Activated CD8-positive, alpha-beta T cell treated with anti-CD3 and anti-CD28 coated beads for 36 hours (primary cell): ENCODE results near the gene MCTP2. TPM values are rescaled to one million over a fixed set of nuclear protein-coding genes. Genes with fewer than 3 reads are reported as not detected.
"Not testable (repeated sequence)": the region's sequence is repeated elsewhere in the genome, so short reads cannot be mapped to it uniquely, and the experiment has no call there.

Experiments used
- ATAC-seq: fragments of 200-7000 bp; cut with Tn5 transposase; one replicate; pipeline ENCODE4 v1.10.0; 2021; ENCODE audit warnings: mild to moderate bottlenecking, moderate library complexity
- CTCF ChIA-PET: fragments of 350-600 bp; sonication (Branson Sonifier 250); formaldehyde crosslinking; loops from one replicate; lab custom pipeline; 2021; ENCODE audit warnings: antibody characterized with exemption; lab: Charles Lee
- POLR2A ChIA-PET: fragments of 350-600 bp; sonication (Branson Sonifier 250); formaldehyde crosslinking; loops from one replicate; lab custom pipeline; 2021; ENCODE audit warnings: antibody characterized with exemption; lab: Charles Lee
- DNase-seq: peaks from one replicate; pipeline ENCODE4 v3.0.0-alpha.2; 2020
- H3K27ac Mint-ChIP-seq: one replicate; pipeline ENCODE4 v1.8.0; 2021; ENCODE audit warnings: mild to moderate bottlenecking, mixed read lengths
- H3K27me3 Mint-ChIP-seq: one replicate; pipeline ENCODE4 v1.8.0; 2021; ENCODE audit warnings: mixed read lengths
- H3K36me3 Mint-ChIP-seq: one replicate; pipeline ENCODE4 v1.8.0; 2021; ENCODE audit warnings: low read depth, mixed read lengths
- H3K4me1 Mint-ChIP-seq: one replicate; pipeline ENCODE4 v1.8.0; 2021; ENCODE audit warnings: low read depth, mixed read lengths
- H3K4me3 Mint-ChIP-seq: one replicate; pipeline ENCODE4 v1.8.0; 2021; ENCODE audit warnings: mild to moderate bottlenecking, moderate library complexity, mixed read lengths
- H3K9me3 Mint-ChIP-seq: one replicate; pipeline ENCODE4 v1.8.0; 2021; ENCODE audit warnings: mixed read lengths
- intact Hi-C: fragments of 100-400 bp; cut with micrococcal nuclease; formaldehyde crosslinking; loops from one replicate; pipeline ENCODE4 v1.10.0; 2022
- total RNA-seq, 2 experiments: library from RNA; stranded (reverse); gene quantifications; one replicate each; pipeline ENCODE4 v1.2.3, GENCODE V29; 2021
- TF ChIP-seq, protein P1 (sequence below): fragments of 200-600 bp; IDR thresholded peaks from one replicate; pipeline ENCODE4 v1.8.0; 2022; ENCODE audit warnings: antibody characterized with exemption, mild to moderate bottlenecking

MCTP2 gene
- total RNA-seq, 2 experiments from 2014 or later = 16.2 to 18.3 TPM

DNA sequence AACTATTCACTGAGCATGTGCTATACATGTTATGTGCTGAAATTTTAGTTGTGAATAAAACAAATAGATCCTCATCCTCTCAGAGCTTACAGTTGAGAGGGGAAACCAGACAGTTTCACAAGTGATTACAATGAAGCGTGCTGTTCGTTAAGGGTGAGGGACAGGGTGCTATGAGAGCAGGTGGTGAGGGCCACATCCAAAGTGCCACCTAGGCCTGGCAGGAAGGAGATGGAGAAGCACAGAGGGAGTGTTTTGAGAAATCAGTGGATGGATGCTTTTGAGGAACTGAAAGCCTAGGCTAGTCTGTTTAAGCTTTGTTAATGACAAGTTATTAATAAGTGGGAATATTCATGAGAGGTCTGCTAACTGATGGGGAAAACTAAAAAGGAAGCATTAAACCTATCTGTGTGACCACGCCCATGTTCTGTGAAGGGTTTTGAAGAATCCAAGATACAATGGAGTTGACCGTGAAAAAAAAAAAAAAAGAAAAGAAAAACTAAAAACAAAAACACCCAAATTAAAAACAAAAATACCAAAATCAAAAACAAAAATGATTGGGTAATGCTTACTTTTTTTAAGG is 7.3 kb downstream of the MCTP2 start:
- Mint-ChIP-seq H3K4me1 (peaks cover 60% of the 10 kb centered on the region), H3K27ac (peak overlapping the region; percentile 22), H3K9me3 (no peaks in the 10 kb centered on the region), H3K4me3 (no peak overlapping the region), H3K36me3 (peaks cover 3% of the 10 kb centered on the region), H3K27me3 (no peaks in the 10 kb centered on the region)
- ATAC-seq (peak; percentile 60), DNase-seq (no peak)
- POLR2A ChIA-PET = interaction anchor here (0.7 to 1.2 kb wide), 4 partner anchors 15 to 84 kb away, joined by 3 to 4 read pairs (median 4); no protein-coding TSS in a partner anchor
- TF ChIP-seq, protein P1, sequence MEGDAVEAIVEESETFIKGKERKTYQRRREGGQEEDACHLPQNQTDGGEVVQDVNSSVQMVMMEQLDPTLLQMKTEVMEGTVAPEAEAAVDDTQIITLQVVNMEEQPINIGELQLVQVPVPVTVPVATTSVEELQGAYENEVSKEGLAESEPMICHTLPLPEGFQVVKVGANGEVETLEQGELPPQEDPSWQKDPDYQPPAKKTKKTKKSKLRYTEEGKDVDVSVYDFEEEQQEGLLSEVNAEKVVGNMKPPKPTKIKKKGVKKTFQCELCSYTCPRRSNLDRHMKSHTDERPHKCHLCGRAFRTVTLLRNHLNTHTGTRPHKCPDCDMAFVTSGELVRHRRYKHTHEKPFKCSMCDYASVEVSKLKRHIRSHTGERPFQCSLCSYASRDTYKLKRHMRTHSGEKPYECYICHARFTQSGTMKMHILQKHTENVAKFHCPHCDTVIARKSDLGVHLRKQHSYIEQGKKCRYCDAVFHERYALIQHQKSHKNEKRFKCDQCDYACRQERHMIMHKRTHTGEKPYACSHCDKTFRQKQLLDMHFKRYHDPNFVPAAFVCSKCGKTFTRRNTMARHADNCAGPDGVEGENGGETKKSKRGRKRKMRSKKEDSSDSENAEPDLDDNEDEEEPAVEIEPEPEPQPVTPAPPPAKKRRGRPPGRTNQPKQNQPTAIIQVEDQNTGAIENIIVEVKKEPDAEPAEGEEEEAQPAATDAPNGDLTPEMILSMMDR = no peak
- intact Hi-C loops = no loop called here
- CTCF ChIA-PET = interaction anchor here (1.4 to 3.1 kb wide), 4 partner anchors 8 to 85 kb away, joined by 3 to 11 read pairs (median 6); partner anchors contain the start of gene MCTP2

DNA sequence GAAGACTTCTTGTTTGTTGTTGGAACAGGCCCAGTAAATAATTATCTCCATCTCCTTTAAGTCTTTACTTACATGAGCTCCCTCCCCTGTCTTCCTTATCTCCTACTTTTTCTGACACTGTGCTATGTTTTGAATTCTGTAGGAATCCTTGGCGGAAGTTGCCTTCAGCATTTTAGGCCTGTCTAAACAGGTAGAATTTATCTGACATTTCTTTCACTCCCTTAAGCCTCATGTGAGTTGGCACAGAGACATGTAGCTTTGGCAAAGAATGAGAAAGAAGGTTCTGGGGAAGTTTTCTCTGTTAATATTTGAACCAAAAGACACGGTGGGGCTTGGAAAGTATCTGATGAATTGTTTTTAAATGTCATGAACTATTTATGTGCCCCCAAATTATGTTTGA is 8.1 kb downstream of the MCTP2 start:
- peaks cover 51% of the 10 kb centered on the region for H3K4me1 Mint-ChIP-seq
- no peak overlapping the region for H3K4me3 Mint-ChIP-seq
- H3K27ac Mint-ChIP-seq = no peak overlapping the region
- H3K36me3 Mint-ChIP-seq = peaks cover 3% of the 10 kb centered on the region
- H3K27me3 Mint-ChIP-seq = no peaks in the 10 kb centered on the region
- intact Hi-C loops = no loop called here
- DNase-seq = no peak
- TF ChIP-seq, protein P1 = no peak
- ATAC-seq = no peak
- ChIA-PET CTCF (interaction anchor here (1.4 to 3.1 kb wide), 4 partner anchors 9 to 84 kb away, joined by 3 to 11 read pairs (median 6); partner anchors contain the start of gene MCTP2), POLR2A (interaction anchor here (0.9 kb wide), 1 partner anchor 24 kb away, joined by 3 read pairs; no protein-coding TSS in a partner anchor)
- H3K9me3 Mint-ChIP-seq = no peaks in the 10 kb centered on the region

DNA sequence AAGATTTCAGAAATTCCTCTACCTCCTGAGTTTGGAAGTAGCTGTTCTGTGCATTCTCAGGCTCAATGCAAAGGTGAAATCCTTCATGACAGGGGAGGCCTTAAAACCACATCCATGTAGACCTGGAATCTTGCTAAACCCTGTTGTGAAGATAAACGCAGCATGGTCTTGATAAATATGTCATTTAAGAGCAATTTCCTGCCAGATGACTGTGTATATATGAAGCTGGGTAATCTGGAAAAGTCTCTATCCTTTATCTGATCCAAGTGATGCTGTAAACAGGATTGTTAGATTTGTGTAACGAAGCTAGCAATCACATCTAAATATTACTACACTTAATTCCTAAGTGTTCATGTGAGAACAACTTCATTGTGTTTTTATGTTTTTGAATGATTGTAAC is 9.1 kb downstream of the MCTP2 start:
- POLR2A ChIA-PET = no interaction called here
- no peak for DNase-seq

DNA sequence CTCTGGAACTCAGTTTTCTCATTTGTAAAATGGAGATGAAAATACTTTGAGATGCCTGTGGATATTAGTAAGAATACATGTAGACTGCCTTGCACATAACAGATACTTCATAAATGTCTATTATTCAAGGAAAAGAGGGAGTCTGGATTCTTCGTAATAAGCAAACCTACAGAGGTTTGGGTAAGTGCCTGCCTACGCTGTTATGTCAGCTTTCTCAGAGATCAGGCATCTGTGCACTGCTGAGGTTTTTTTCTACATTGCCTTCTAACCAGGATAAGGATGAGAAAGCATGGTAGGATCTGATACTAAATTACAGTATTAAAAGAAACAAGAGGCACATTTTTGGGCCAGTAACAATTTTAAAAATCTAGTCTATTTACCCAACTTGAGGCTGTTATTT is 10.9 kb downstream of the MCTP2 start:
- CTCF ChIA-PET = interaction anchor here (1.0 kb wide), 1 partner anchor 78 kb away, joined by 3 read pairs; no protein-coding TSS in a partner anchor
- peaks cover 32% of the 10 kb centered on the region for H3K4me1 Mint-ChIP-seq

More for the DNA sequence above, 9.1 kb downstream of the MCTP2 start:
- TF ChIP-seq, protein P1 = no peak
- no peaks in the 10 kb centered on the region for H3K9me3 Mint-ChIP-seq
- intact Hi-C loops = no loop called here
- H3K4me3 Mint-ChIP-seq = no peak overlapping the region
- H3K27ac Mint-ChIP-seq = no peak overlapping the region
- no peak for ATAC-seq
- no peaks in the 10 kb centered on the region for H3K27me3 Mint-ChIP-seq
- H3K36me3 Mint-ChIP-seq = peaks cover 3% of the 10 kb centered on the region
- peaks cover 44% of the 10 kb centered on the region for H3K4me1 Mint-ChIP-seq
- CTCF ChIA-PET = interaction anchor here (0.9 to 3.1 kb wide), 3 partner anchors 10 to 83 kb away, joined by 3 to 11 read pairs (median 9); partner anchors contain the start of gene MCTP2

DNA sequence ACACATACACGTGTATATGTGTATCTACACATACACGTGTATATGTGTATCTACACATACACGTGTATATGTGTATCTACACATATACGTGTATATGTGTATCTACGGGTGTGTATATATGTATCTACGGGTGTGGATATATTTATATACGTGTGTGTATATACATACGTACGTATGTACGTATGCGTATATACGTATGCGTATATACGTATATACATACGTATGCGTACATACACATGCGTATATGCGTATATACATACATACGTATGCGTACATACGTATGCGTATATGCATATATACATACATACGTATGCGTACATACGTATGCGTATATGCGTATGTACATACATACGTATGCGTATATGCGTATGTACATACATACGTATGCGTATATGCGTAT is 11.6 kb downstream of the MCTP2 start:
- H3K27me3 Mint-ChIP-seq, H3K4me3 Mint-ChIP-seq, CTCF ChIA-PET, H3K36me3 Mint-ChIP-seq, H3K9me3 Mint-ChIP-seq, intact Hi-C loops, POLR2A ChIA-PET, H3K27ac Mint-ChIP-seq, DNase-seq, ATAC-seq: not testable (repeated sequence)
- H3K4me1 Mint-ChIP-seq = peaks cover 25% of the 10 kb centered on the region

More for the DNA sequence above, 10.9 kb downstream of the MCTP2 start:
- Mint-ChIP-seq H3K27ac (no peak overlapping the region), H3K9me3 (no peaks in the 10 kb centered on the region), H3K4me3 (no peak overlapping the region), H3K27me3 (no peaks in the 10 kb centered on the region), H3K36me3 (no peaks in the 10 kb centered on the region)
- intact Hi-C loops = no loop called here
- POLR2A ChIA-PET = interaction anchor here (1.2 kb wide), 1 partner anchor 8 kb away, joined by 3 read pairs; no protein-coding TSS in a partner anchor
- TF ChIP-seq, protein P1 = no peak
- no peak for ATAC-seq
- DNase-seq = no peak
